Cerebellar nuclear complex (tissue), 1 donor: Measurements from ENCODE around the gene COASY.

ENCODE experiments used
- DNase-seq, 2 experiments: peaks; one replicate each; lab custom pipeline; 2025; lab: John Stamatoyannopoulos, UW

COASY gene

GRCh38 chr17:42613699-42614295 is 51.8 kb downstream of the COASY start:
- DNase-seq, result no peak
